GM12878 (cell line): Measurements from ENCODE around the gene C1QTNF1. TPM values are rescaled to one million over a fixed set of nuclear protein-coding genes. Genes with fewer than 3 reads are reported as not detected.

ENCODE experiments used
- BMI1 ChIP-seq: fragments of 450-650 bp; IDR thresholded peaks from 2 replicates; pipeline ENCODE4 v1.6.1; 2016; ENCODE audit warnings: mild to moderate bottlenecking, moderate library complexity, borderline replicate concordance
- KDM1A ChIP-seq: fragments of 200-600 bp; sonication (generic); IDR thresholded peaks from 2 replicates; pipeline ENCODE4 v1.6.1; 2016; ENCODE audit warnings: borderline replicate concordance
- MEF2A ChIP-seq: IDR thresholded peaks from 2 replicates; pipeline ENCODE4 v1.6.1; 2011; ENCODE audit warnings: low read depth, mild to moderate bottlenecking, low read length, moderate library complexity; ENCODE audit not compliant: insufficient read depth
- NBN ChIP-seq: fragments of 450-650 bp; IDR thresholded peaks from 2 replicates; pipeline ENCODE4 v1.6.1; 2016
- RUNX3 ChIP-seq: IDR thresholded peaks from 2 replicates; pipeline ENCODE4 v1.6.1; 2012; ENCODE audit warnings: low read length, inconsistent platforms
- SMARCA5 ChIP-seq: fragments of 450-650 bp; IDR thresholded peaks from 2 replicates; pipeline ENCODE4 v1.6.1; 2017; ENCODE audit warnings: mild to moderate bottlenecking
- ZNF384 ChIP-seq: IDR thresholded peaks from 2 replicates; pipeline ENCODE4 v1.6.1; 2012; ENCODE audit warnings: low read depth, mild to moderate bottlenecking, low read length, improper control_type of control experiment, borderline replicate concordance
- ZNF622 ChIP-seq: fragments of 450-650 bp; IDR thresholded peaks from 2 replicates; pipeline ENCODE4 v1.6.1; 2017; ENCODE audit warnings: mild to moderate bottlenecking, inconsistent platforms
- polyA plus RNA-seq, 11 experiments: library from polyadenylated mRNA; depleted of rRNA in 4 of 11; unstranded in 6 of 11; stranded (reverse) in 5 of 11; fragments of >200 nt; fragmentation: Nextera tagmentation in 4 of 11; fragmentation: Illumina TruSeq in 1 of 11; extraction: Ambion mirVana in 4 of 11; extraction: Trizol in 1 of 11; gene quantifications; 1 replicate in 1 of 11; 2 replicates in 10 of 11; pipeline versions ENCODE4 v1.2.1 to v1.2.3, GENCODE V29; 2011 to 2016; ENCODE audit warnings: inconsistent platforms in 2 of 11, missing spikeins in 2 of 11, low read depth in 1 of 11
- total RNA-seq, 4 experiments: library from RNA; depleted of rRNA in 3 of 4; stranded (reverse); fragments of >200 nt in 3 of 4; fragmentation: Illumina TruSeq in 1 of 4; extraction: Trizol in 1 of 4; gene quantifications; 2 replicates each; pipeline versions ENCODE4 v1.2.1 to v1.2.3, GENCODE V29; 2013 to 2021
- TF ChIP-seq, protein P1 (sequence below): fragments of 450-650 bp; IDR thresholded peaks from 2 replicates; pipeline ENCODE4 v1.6.1; 2016; ENCODE audit warnings: mild to moderate bottlenecking, moderate library complexity, borderline replicate concordance
- TF ChIP-seq, protein P2 (sequence below): fragments of 450-650 bp; IDR thresholded peaks from 2 replicates; pipeline ENCODE4 v1.6.1; 2018; ENCODE audit warnings: mild to moderate bottlenecking, low read depth, moderate library complexity; ENCODE audit not compliant: partially characterized antibody
- TF ChIP-seq, protein P3 (sequence below): IDR thresholded peaks from 2 replicates; pipeline ENCODE4 v1.6.1; 2011; ENCODE audit warnings: borderline replicate concordance, low read depth, mild to moderate bottlenecking, moderate library complexity, low read length; ENCODE audit not compliant: insufficient read depth, poor library complexity, severe bottlenecking

C1QTNF1 gene
- total and polyA plus RNA-seq, 10 of the 15 experiments (the other 5 are each of a cell fraction or from before 2014, with no cell fraction given), result 0.05 to 1.1 (median 0.15) TPM; not detected in 4

DNA sequence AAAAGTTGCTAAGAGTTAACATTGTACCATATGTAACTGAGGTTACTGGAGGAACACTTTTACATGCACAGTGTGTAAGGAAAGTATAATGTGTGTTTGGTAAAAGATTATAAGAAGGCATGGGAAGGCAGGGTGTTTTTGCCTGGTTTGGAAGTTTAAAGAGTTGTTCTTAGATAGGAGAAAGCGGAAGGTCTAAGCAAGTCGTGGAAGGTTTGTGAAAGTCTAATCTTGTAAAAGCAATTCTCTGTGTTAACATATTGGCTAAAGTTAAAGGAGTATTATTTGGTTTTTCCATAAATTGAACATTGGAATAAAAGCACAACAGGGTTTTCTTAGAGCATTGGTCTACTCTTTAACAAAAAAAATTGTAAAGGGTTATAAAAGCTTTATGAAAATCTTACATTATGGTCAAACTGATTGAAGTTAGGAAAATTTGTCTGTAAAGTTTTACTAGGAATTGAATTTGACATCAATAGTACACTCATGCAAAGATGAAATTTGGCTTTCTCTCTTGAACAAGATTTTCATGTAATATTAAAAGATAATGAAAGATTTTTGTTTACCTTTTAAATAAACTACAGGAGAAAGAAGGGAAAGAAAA is 9.7 kb upstream of the C1QTNF1 start (continued):
- TF ChIP-seq, protein P1, sequence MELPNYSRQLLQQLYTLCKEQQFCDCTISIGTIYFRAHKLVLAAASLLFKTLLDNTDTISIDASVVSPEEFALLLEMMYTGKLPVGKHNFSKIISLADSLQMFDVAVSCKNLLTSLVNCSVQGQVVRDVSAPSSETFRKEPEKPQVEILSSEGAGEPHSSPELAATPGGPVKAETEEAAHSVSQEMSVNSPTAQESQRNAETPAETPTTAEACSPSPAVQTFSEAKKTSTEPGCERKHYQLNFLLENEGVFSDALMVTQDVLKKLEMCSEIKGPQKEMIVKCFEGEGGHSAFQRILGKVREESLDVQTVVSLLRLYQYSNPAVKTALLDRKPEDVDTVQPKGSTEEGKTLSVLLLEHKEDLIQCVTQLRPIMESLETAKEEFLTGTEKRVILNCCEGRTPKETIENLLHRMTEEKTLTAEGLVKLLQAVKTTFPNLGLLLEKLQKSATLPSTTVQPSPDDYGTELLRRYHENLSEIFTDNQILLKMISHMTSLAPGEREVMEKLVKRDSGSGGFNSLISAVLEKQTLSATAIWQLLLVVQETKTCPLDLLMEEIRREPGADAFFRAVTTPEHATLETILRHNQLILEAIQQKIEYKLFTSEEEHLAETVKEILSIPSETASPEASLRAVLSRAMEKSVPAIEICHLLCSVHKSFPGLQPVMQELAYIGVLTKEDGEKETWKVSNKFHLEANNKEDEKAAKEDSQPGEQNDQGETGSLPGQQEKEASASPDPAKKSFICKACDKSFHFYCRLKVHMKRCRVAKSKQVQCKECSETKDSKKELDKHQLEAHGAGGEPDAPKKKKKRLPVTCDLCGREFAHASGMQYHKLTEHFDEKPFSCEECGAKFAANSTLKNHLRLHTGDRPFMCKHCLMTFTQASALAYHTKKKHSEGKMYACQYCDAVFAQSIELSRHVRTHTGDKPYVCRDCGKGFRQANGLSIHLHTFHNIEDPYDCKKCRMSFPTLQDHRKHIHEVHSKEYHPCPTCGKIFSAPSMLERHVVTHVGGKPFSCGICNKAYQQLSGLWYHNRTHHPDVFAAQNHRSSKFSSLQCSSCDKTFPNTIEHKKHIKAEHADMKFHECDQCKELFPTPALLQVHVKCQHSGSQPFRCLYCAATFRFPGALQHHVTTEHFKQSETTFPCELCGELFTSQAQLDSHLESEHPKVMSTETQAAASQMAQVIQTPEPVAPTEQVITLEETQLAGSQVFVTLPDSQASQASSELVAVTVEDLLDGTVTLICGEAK, result no peak
- TF ChIP-seq, protein P2, sequence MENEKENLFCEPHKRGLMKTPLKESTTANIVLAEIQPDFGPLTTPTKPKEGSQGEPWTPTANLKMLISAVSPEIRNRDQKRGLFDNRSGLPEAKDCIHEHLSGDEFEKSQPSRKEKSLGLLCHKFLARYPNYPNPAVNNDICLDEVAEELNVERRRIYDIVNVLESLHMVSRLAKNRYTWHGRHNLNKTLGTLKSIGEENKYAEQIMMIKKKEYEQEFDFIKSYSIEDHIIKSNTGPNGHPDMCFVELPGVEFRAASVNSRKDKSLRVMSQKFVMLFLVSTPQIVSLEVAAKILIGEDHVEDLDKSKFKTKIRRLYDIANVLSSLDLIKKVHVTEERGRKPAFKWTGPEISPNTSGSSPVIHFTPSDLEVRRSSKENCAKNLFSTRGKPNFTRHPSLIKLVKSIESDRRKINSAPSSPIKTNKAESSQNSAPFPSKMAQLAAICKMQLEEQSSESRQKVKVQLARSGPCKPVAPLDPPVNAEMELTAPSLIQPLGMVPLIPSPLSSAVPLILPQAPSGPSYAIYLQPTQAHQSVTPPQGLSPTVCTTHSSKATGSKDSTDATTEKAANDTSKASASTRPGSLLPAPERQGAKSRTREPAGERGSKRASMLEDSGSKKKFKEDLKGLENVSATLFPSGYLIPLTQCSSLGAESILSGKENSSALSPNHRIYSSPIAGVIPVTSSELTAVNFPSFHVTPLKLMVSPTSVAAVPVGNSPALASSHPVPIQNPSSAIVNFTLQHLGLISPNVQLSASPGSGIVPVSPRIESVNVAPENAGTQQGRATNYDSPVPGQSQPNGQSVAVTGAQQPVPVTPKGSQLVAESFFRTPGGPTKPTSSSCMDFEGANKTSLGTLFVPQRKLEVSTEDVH, result no peak
- TF ChIP-seq SMARCA5, result no peak
- TF ChIP-seq MEF2A, result no peak
- no peak for TF ChIP-seq ZNF622
- TF ChIP-seq KDM1A, result no peak
- TF ChIP-seq, protein P3, sequence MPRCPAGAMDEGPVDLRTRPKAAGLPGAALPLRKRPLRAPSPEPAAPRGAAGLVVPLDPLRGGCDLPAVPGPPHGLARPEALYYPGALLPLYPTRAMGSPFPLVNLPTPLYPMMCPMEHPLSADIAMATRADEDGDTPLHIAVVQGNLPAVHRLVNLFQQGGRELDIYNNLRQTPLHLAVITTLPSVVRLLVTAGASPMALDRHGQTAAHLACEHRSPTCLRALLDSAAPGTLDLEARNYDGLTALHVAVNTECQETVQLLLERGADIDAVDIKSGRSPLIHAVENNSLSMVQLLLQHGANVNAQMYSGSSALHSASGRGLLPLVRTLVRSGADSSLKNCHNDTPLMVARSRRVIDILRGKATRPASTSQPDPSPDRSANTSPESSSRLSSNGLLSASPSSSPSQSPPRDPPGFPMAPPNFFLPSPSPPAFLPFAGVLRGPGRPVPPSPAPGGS, result no peak
- no peak for TF ChIP-seq ZNF384
- no peak for TF ChIP-seq BMI1
- no peak for TF ChIP-seq NBN
- no peak for TF ChIP-seq RUNX3
